K562 (cell line): ENCODE data around the gene MEIS2. TPM values are rescaled to one million over a fixed set of nuclear protein-coding genes. Genes with fewer than 3 reads are reported as not detected.

Experiments used
- ATAC-seq: fragments of 200-7000 bp; cut with Tn5 transposase; 3 replicates; pipeline ENCODE4 v1.9.1; 2020; ENCODE audit warnings: moderate library complexity
- BruUV-seq: library from RNA; stranded (reverse); fragments of 400-500 nt; replicated peaks from 2 replicates; lab custom pipeline; 2021; lab: Mats Ljungman, UMichigan
- CTCF ChIA-PET: fragments of 300-600 bp; formaldehyde crosslinking; extraction: SDS; loops from one replicate; lab custom pipeline; 2021; ENCODE audit warnings: low intra/inter-chr PET ratio; lab: Yijun Ruan, JAX
- POLR2A ChIA-PET: fragments of 300-600, 350-650 bp; sonication (Branson Sonifier 250); formaldehyde crosslinking; extraction: SDS; loops from one replicate; lab custom pipeline; 2021; ENCODE audit warnings: antibody characterized with exemption, inconsistent platforms; lab: Yijun Ruan, JAX
- DNase-seq, 4 experiments: peaks; one replicate each; pipeline versions ENCODE4 v3.0.0 to v3.0.0-alpha.2; 2011 to 2018; ENCODE audit warnings: low spot score in 3 of 4, mixed read lengths in 3 of 4; ENCODE audit errors: extremely low read depth in 1 of 4
- FAIRE-seq: peaks from 2 replicates; lab custom pipeline; 2011; peaks lifted over from hg19 to GRCh38; lab: Jason Lieb, UNC
- H2AFZ ChIP-seq: 2 replicates; pipeline ENCODE4 v1.6.0; 2011; ENCODE audit warnings: low read depth, low read length, control low read depth, inconsistent platforms
- H3K27ac ChIP-seq: fragments of 200-600 bp; 3 replicates; pipeline ENCODE4 v1.8.0; 2011; ENCODE audit warnings: low read depth, mild to moderate bottlenecking, control low read depth, inconsistent platforms, low read length, moderate library complexity, mixed read lengths; ENCODE audit errors: extremely low read depth
- H3K27me3 ChIP-seq, 2 experiments: fragments of 300-600 bp in 1 of 2; 2 replicates in 1 of 2; 3 replicates in 1 of 2; pipeline versions ENCODE4 v1.6.0 to v1.8.0; 2011; ENCODE audit warnings: inconsistent platforms in 2 of 2, low read length in 2 of 2, mild to moderate bottlenecking in 1 of 2, mixed read lengths in 1 of 2, moderate library complexity in 1 of 2; ENCODE audit not compliant: control insufficient read depth in 2 of 2, insufficient read depth in 2 of 2
- H3K36me3 ChIP-seq: fragments of 300-600 bp; 3 replicates; pipeline ENCODE4 v1.8.0; 2011; ENCODE audit warnings: mild to moderate bottlenecking, low read length, inconsistent platforms; ENCODE audit not compliant: control insufficient read depth, insufficient read depth
- H3K4me1 ChIP-seq, 2 experiments: fragments of 200-600 bp in 1 of 2; replicated peaks in 1 of 2; 2 replicates in 1 of 2; 3 replicates in 1 of 2; pipeline versions ENCODE4 v1.5.1 to v1.8.0; 2011; ENCODE audit warnings: inconsistent platforms in 2 of 2, low read length in 2 of 2, mild to moderate bottlenecking in 1 of 2, mixed read lengths in 1 of 2, moderate library complexity in 1 of 2; ENCODE audit not compliant: control insufficient read depth in 2 of 2, insufficient read depth in 2 of 2
- H3K4me2 ChIP-seq: 2 replicates; pipeline ENCODE4 v1.6.1; 2011; ENCODE audit warnings: low read length, control low read depth, inconsistent platforms, mixed read lengths; ENCODE audit not compliant: insufficient read depth
- H3K4me3 ChIP-seq: fragments of 200-600 bp; sonication (generic), shearing (Covaris generic); 2 replicates; pipeline ENCODE4 v1.5.1; 2016; ENCODE audit warnings: control low read depth, inconsistent platforms
- H3K79me2 ChIP-seq: fragments of 200-600 bp; 3 replicates; pipeline ENCODE4 v1.8.0; 2011; ENCODE audit warnings: low read length, inconsistent platforms; ENCODE audit not compliant: control insufficient read depth, insufficient read depth
- H3K9ac ChIP-seq, 2 experiments: 2 replicates each; pipeline versions ENCODE4 v1.6.0 to v1.6.1; 2011; ENCODE audit warnings: low read depth in 2 of 2, low read length in 2 of 2, control low read depth in 1 of 2, inconsistent platforms in 1 of 2, mild to moderate bottlenecking in 1 of 2, mixed read lengths in 1 of 2; ENCODE audit not compliant: insufficient read depth in 1 of 2
- H3K9me1 ChIP-seq: one replicate; pipeline ENCODE4 v1.6.0; 2011; ENCODE audit warnings: inconsistent platforms, mild to moderate bottlenecking, low read length, moderate library complexity; ENCODE audit not compliant: control insufficient read depth, insufficient read depth
- H3K9me3 ChIP-seq: replicated peaks from 2 replicates; pipeline ENCODE4 v1.5.1; 2011; ENCODE audit warnings: low read depth, low read length, inconsistent platforms; ENCODE audit not compliant: control insufficient read depth, insufficient read depth
- H4K20me1 ChIP-seq: replicated peaks from 2 replicates; pipeline ENCODE4 v1.6.1; 2011; ENCODE audit warnings: low read length, inconsistent platforms, mixed read lengths; ENCODE audit not compliant: control insufficient read depth, insufficient read depth
- ARID3B ChIP-seq: fragments of 250-450 bp; sonication (Bioruptor Pico); IDR thresholded peaks from 2 replicates; pipeline ENCODE4 v1.4.0; 2020; ENCODE audit warnings: borderline replicate concordance
- CREB3 ChIP-seq: fragments of 450-650 bp; conservative IDR thresholded peaks from 2 replicates; pipeline ENCODE4 v1.6.1; 2016; ENCODE audit warnings: missing genetic modification characterization, low read depth, mild to moderate bottlenecking, missing compliant biosample characterization, moderate library complexity
- MCM2 ChIP-seq: fragments of 450-650 bp; IDR thresholded peaks from 2 replicates; pipeline ENCODE4 v1.6.1; 2017; ENCODE audit warnings: low read depth, mild to moderate bottlenecking
- WGBS: fragments of 100-300 bp; shearing (Covaris generic); methylation state at CpG from one replicate; pipeline ENCODE4 v1.1.6; 2016; ENCODE audit warnings: low coverage, mixed read lengths; ENCODE audit not compliant: insufficient coverage; ENCODE audit errors: missing lambda C conversion rate; 5-methylcytosine and 5-hydroxymethylcytosine counted together
- in situ Hi-C: fragments of 300-500 bp; cut with MboI; formaldehyde crosslinking; loops from 4 replicates; pipeline ENCODE4 v1.15.0; 2018; ENCODE audit warnings: inconsistent platforms, mixed read lengths
- intact Hi-C: fragments of 100-400 bp; cut with micrococcal nuclease; formaldehyde crosslinking; loops from 2 replicates; pipeline ENCODE4 v1.14.2; 2022
- polyA plus RNA-seq, 8 experiments: library from polyadenylated mRNA; depleted of rRNA in 4 of 8; stranded (reverse) in 5 of 8; unstranded in 3 of 8; fragments of >200 nt; fragmentation: Nextera tagmentation in 2 of 8; fragmentation: Illumina TruSeq in 1 of 8; extraction: Ambion mirVana in 2 of 8; extraction: Trizol in 1 of 8; gene quantifications; 2 replicates each; pipeline versions ENCODE4 v1.2.1 to v1.2.3, GENCODE V29; 2011 to 2014; ENCODE audit warnings: inconsistent platforms in 1 of 8, missing spikeins in 1 of 8
- total RNA-seq, 7 experiments: library from RNA; depleted of rRNA in 6 of 7; stranded (reverse); fragments of >200 nt in 6 of 7; fragmentation: Illumina TruSeq in 2 of 7; extraction: Trizol in 2 of 7; gene quantifications; 2 replicates each; pipeline versions ENCODE4 v1.2.1 to v1.2.3, GENCODE V29; 2011 to 2021; ENCODE audit warnings: low replicate concordance in 1 of 7
- TF ChIP-seq, protein P1 (sequence below), 2 experiments: fragments of 450-650 bp in 1 of 2; sonication (generic) in 1 of 2; formaldehyde crosslinking in 1 of 2; IDR thresholded peaks in 1 of 2; conservative IDR thresholded peaks in 1 of 2; 2 replicates each; pipeline versions ENCODE4 v1.6.1 to v1.8.1; 2016 to 2023; ENCODE audit warnings: mild to moderate bottlenecking in 2 of 2, moderate library complexity in 2 of 2, inconsistent platforms in 1 of 2, missing genetic modification reagents in 1 of 2

Gene MEIS2
- total and polyA plus RNA-seq, 9 of the 15 experiments (the other 6 are each of a cell fraction or from before 2014, with no cell fraction given) = 7.5 to 64.2 (median 22.3) TPM

DNA sequence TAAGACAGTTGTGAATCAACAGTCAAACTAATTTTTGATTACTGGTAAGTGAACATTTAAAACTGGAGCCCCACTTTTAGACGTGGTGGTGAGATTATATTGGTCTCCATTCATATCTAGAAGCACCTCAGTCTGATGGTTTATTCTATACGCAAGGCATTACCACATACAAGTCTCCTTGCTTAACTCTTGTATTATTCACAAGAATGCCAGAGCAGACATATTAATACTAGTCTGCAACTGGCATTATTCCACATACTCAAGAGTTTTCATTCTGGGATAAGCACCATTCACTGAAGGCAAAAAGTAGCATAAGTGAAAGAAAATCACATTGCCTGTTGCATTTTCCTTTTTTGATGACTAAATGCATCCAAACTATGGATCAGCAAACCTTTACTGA lies 36.9 kb upstream of the MEIS2 start:
- in situ Hi-C loops (loop anchor here (25.0 kb wide), 1 partner anchor 1850 kb away; no protein-coding TSS in a partner anchor), intact Hi-C loops (loop anchor here (10.0 kb wide), 1 partner anchor 1622 kb away; no protein-coding TSS in a partner anchor)
- DNase-seq = no peak
- BruUV-seq = no TSS peak
- no peak for FAIRE-seq
- ATAC-seq = no peak
- Histone ChIP-seq H3K27ac (no peak overlapping the region), H4K20me1 (no peaks in the 10 kb centered on the region), H3K27me3 (no peaks in the 10 kb centered on the region; a peak in 1 of 5 replicates), H3K36me3 (no peaks in the 10 kb centered on the region), H2AFZ (no peak overlapping the region), H3K79me2 (no peaks in the 10 kb centered on the region), H3K4me2 (no peak overlapping the region), H3K9me3 (no peaks in the 10 kb centered on the region), H3K9me1 (no peaks in the 10 kb centered on the region), H3K4me1 (no peaks in the 10 kb centered on the region), H3K4me3 (no peak overlapping the region), H3K9ac (no peak overlapping the region)
- POLR2A ChIA-PET = no interaction called here
- TF ChIP-seq CREB3 (tag) = no peak
- CTCF ChIA-PET = no interaction called here
- 8% methylated on average over 2 of the region's 2 CpGs for WGBS

GRCh38 chr15:37136666-37137065 lies 36.3 kb upstream of the MEIS2 start:
- no peak overlapping the region for H2AFZ ChIP-seq
- no peak overlapping the region for H3K9ac ChIP-seq
- H4K20me1 ChIP-seq = no peaks in the 10 kb centered on the region
- ChIA-PET POLR2A (no interaction called here), CTCF (no interaction called here)
- no peak overlapping the region for H3K27ac ChIP-seq
- no peak overlapping the region for H3K4me3 ChIP-seq
- no peak overlapping the region for H3K4me2 ChIP-seq
- no peaks in the 10 kb centered on the region; a peak in 1 of 5 replicates for H3K27me3 ChIP-seq
- in situ Hi-C loops (loop anchor here (25.0 kb wide), 1 partner anchor 1849 kb away; no protein-coding TSS in a partner anchor), intact Hi-C loops (loop anchor here (10.0 kb wide), 1 partner anchor 1622 kb away; no protein-coding TSS in a partner anchor)
- DNase-seq (no peak), FAIRE-seq (no peak), ATAC-seq (no peak)
- H3K36me3 ChIP-seq = no peaks in the 10 kb centered on the region
- no peaks in the 10 kb centered on the region for H3K9me3 ChIP-seq
- TF ChIP-seq MCM2 = no peak
- TF ChIP-seq ARID3B (CRISPR knock-in tag) = no peak
- TF ChIP-seq, protein P1, sequence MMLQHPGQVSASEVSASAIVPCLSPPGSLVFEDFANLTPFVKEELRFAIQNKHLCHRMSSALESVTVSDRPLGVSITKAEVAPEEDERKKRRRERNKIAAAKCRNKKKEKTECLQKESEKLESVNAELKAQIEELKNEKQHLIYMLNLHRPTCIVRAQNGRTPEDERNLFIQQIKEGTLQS (IDR thresholded peaks at IDR 0.05) = peak; percentile 34; the same call in 1 of the 2 replicates
- TF ChIP-seq, protein P1 (CRISPR knock-in tag; conservative IDR thresholded peaks at IDR 0.05) = no peak
- no TSS peak for BruUV-seq
- no peaks in the 10 kb centered on the region for H3K9me1 ChIP-seq
- H3K79me2 ChIP-seq = no peaks in the 10 kb centered on the region
- 0% methylated on average over 2 of the region's 2 CpGs for WGBS
- H3K4me1 ChIP-seq = no peaks in the 10 kb centered on the region
